Loucy (cell line): ENCODE results near the gene CSNK1G3.

Source experiments
- H2AFZ ChIP-seq: fragments of 200-600 bp; sonication (generic); 2 replicates; pipeline ENCODE4 v1.6.0; 2016; ENCODE audit warnings: antibody characterized with exemption, mild to moderate bottlenecking, low read length, moderate library complexity
- H3F3A ChIP-seq: fragments of 200-600 bp; 2 replicates; pipeline ENCODE4 v1.6.0; 2016; ENCODE audit warnings: antibody characterized with exemption, low read depth, mild to moderate bottlenecking
- H3K27me3 ChIP-seq: fragments of 200-600 bp; sonication (generic); 2 replicates; pipeline ENCODE4 v1.6.1; 2014; ENCODE audit warnings: low read length, mild to moderate bottlenecking; ENCODE audit not compliant: insufficient read depth, poor library complexity, severe bottlenecking
- H3K36me3 ChIP-seq: fragments of 200-600 bp; sonication (generic); 2 replicates; pipeline ENCODE4 v1.6.1; 2016; ENCODE audit warnings: low read length; ENCODE audit not compliant: insufficient read depth
- H3K4me1 ChIP-seq: fragments of 200-600 bp; sonication (generic); 2 replicates; pipeline ENCODE4 v1.5.1; 2014; ENCODE audit warnings: low read length, mild to moderate bottlenecking; ENCODE audit not compliant: insufficient read depth, poor library complexity, severe bottlenecking
- H3K4me2 ChIP-seq: fragments of 200-600 bp; sonication (generic); 2 replicates; pipeline ENCODE4 v1.6.0; 2014; ENCODE audit warnings: antibody characterized with exemption, low read length, low read depth, mild to moderate bottlenecking; ENCODE audit not compliant: poor library complexity, severe bottlenecking
- H3K4me3 ChIP-seq: fragments of 200-600 bp; sonication (generic); 2 replicates; pipeline ENCODE4 v1.5.1; 2014; ENCODE audit warnings: low read length, mild to moderate bottlenecking, mixed read lengths; ENCODE audit not compliant: poor library complexity, severe bottlenecking
- H3K79me2 ChIP-seq: fragments of 200-600 bp; sonication (generic); 2 replicates; pipeline ENCODE4 v1.6.1; 2014; ENCODE audit warnings: low read length; ENCODE audit not compliant: insufficient read depth
- H3K9ac ChIP-seq: fragments of 200-600 bp; sonication (generic); 2 replicates; pipeline ENCODE4 v1.6.0; 2014; ENCODE audit warnings: mild to moderate bottlenecking, low read depth, low read length, moderate library complexity; ENCODE audit not compliant: poor library complexity, severe bottlenecking
- H3K9me2 ChIP-seq: fragments of 200-600 bp; sonication (generic); replicated peaks from 2 replicates; pipeline ENCODE4 v1.6.1; 2016; ENCODE audit warnings: low read depth, low read length, mixed read lengths
- H3K9me3 ChIP-seq: fragments of 200-600 bp; sonication (generic); 2 replicates; pipeline ENCODE4 v1.6.1; 2014; ENCODE audit warnings: mild to moderate bottlenecking, antibody characterized with exemption, low read length, low read depth; ENCODE audit not compliant: insufficient read depth
- H4K20me1 ChIP-seq: fragments of 200-600 bp; sonication (generic); 2 replicates; pipeline ENCODE4 v1.6.0; 2014; ENCODE audit warnings: antibody characterized with exemption, low read length, mild to moderate bottlenecking; ENCODE audit not compliant: insufficient read depth, poor library complexity, severe bottlenecking
- CTCF ChIP-seq: fragments of 200-600 bp; sonication (generic); conservative IDR thresholded peaks from 2 replicates; pipeline ENCODE4 v1.5.1; 2014; ENCODE audit warnings: mild to moderate bottlenecking, antibody characterized with exemption, low read length
- EZH2phosphoT487 ChIP-seq: fragments of 200-600 bp; IDR thresholded peaks from 2 replicates; pipeline ENCODE4 v1.6.1; 2018; ENCODE audit warnings: antibody characterized with exemption, mild to moderate bottlenecking, moderate library complexity, borderline replicate concordance

CSNK1G3 gene

GRCh38 chr5:123520677-123521247 is 8.8 kb downstream of the CSNK1G3 start:
- Histone ChIP-seq H4K20me1 (peaks cover 3% of the 10 kb centered on the region), H3K9me3 (no peaks in the 10 kb centered on the region), H3K4me3 (no peak overlapping the region), H2AFZ (no peak overlapping the region), H3K9ac (no peak overlapping the region), H3K4me1 (peaks cover 25% of the 10 kb centered on the region), H3K27me3 (no peaks in the 10 kb centered on the region), H3K9me2 (no peaks in the 10 kb centered on the region), H3K36me3 (no peaks in the 10 kb centered on the region), H3F3A (no peaks in the 10 kb centered on the region), H3K4me2 (no peak overlapping the region), H3K79me2 (peaks cover 83% of the 10 kb centered on the region)
- no peak for TF ChIP-seq CTCF
- no peak for TF ChIP-seq EZH2phosphoT487

- Histone ChIP-seq H4K20me1 (peaks cover 3% of the 10 kb centered on the region), H3K9me3 (no peaks in the 10 kb centered on the region), H3K9me2 (no peaks in the 10 kb centered on the region), H3K9ac (no peak overlapping the region), H3K4me3 (no peak overlapping the region), H3F3A (no peaks in the 10 kb centered on the region), H3K27me3 (no peaks in the 10 kb centered on the region), H3K4me1 (no peaks in the 10 kb centered on the region), H2AFZ (no peak overlapping the region), H3K79me2 (peaks cover 72% of the 10 kb centered on the region), H3K36me3 (no peaks in the 10 kb centered on the region), H3K4me2 (no peak overlapping the region)
- no peak for TF ChIP-seq CTCF
- no peak for TF ChIP-seq EZH2phosphoT487
Observed at GRCh38 chr5:123524146-123524545, 12.2 kb downstream of the CSNK1G3 start.

GRCh38 chr5:123527190-123527589 is 15.2 kb downstream of the CSNK1G3 start:
- Histone ChIP-seq H3K79me2 (peaks cover 54% of the 10 kb centered on the region), H3K4me2 (no peak overlapping the region)
- no peak for TF ChIP-seq EZH2phosphoT487

GRCh38 chr5:123528065-123528464 is 16.1 kb downstream of the CSNK1G3 start:
- H3K9me2 ChIP-seq = no peaks in the 10 kb centered on the region
- H3K36me3 ChIP-seq = no peaks in the 10 kb centered on the region
- H3K9me3 ChIP-seq = no peaks in the 10 kb centered on the region
- no peak overlapping the region for H3K4me2 ChIP-seq
- no peaks in the 10 kb centered on the region for H3K27me3 ChIP-seq
- peaks cover 3% of the 10 kb centered on the region for H3K4me1 ChIP-seq
- H3F3A ChIP-seq = no peaks in the 10 kb centered on the region
- peaks cover 57% of the 10 kb centered on the region for H3K79me2 ChIP-seq
- H3K9ac ChIP-seq = no peak overlapping the region
- TF ChIP-seq CTCF (no peak), EZH2phosphoT487 (no peak)
- H3K4me3 ChIP-seq = no peak overlapping the region
- no peak overlapping the region for H2AFZ ChIP-seq
- H4K20me1 ChIP-seq = no peaks in the 10 kb centered on the region

More at GRCh38 chr5:123527190-123527589, 15.2 kb downstream of the CSNK1G3 start:
- no peaks in the 10 kb centered on the region for H3F3A ChIP-seq
- H2AFZ ChIP-seq = no peak overlapping the region
- no peaks in the 10 kb centered on the region for H3K4me1 ChIP-seq
- H4K20me1 ChIP-seq = peaks cover 3% of the 10 kb centered on the region
- no peak overlapping the region for H3K9ac ChIP-seq
- no peak overlapping the region for H3K4me3 ChIP-seq
- no peaks in the 10 kb centered on the region for H3K9me2 ChIP-seq
- no peaks in the 10 kb centered on the region for H3K27me3 ChIP-seq
- H3K9me3 ChIP-seq = no peaks in the 10 kb centered on the region
- no peaks in the 10 kb centered on the region for H3K36me3 ChIP-seq
